ENCODE measurements around the gene DEFB124. TPM values are rescaled to one million over a fixed set of nuclear protein-coding genes. Genes with fewer than 3 reads are reported as not detected.

DEFB124 gene
- total RNA-seq, 1 experiment from 2014 or later, result not detected

DNA sequence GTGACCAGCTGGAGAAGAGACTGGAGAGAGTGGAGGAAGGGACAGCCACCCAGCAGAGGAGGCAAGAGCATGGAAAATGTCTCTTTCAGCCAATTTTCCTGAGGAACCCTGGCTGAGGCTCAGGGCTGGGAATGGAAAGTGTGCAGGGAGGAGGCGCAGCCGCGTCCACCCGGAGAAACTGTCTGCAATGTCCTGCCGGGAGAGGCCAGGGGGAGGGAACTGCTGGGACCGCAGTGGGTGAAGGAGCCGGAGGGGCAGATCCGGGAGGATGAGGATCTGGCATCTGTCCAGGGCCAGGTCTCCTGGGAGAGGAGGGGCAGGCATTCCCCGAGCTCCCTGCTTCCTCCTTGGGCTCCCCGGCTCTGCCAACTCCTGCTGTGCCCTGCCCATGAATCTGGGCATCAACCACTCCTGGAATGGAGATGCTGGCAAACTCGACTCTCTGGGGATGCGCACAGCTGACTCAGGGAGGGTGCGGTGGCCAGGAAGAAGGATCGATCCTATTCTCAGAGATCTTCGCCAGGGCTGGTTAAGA, 21.9 kb upstream of the DEFB124 start (continued):
- TF ChIP-seq FOXP4 (CRISPR knock-in tag; IDR thresholded peaks at IDR 0.05), result no peak
- TF ChIP-seq, protein P1, sequence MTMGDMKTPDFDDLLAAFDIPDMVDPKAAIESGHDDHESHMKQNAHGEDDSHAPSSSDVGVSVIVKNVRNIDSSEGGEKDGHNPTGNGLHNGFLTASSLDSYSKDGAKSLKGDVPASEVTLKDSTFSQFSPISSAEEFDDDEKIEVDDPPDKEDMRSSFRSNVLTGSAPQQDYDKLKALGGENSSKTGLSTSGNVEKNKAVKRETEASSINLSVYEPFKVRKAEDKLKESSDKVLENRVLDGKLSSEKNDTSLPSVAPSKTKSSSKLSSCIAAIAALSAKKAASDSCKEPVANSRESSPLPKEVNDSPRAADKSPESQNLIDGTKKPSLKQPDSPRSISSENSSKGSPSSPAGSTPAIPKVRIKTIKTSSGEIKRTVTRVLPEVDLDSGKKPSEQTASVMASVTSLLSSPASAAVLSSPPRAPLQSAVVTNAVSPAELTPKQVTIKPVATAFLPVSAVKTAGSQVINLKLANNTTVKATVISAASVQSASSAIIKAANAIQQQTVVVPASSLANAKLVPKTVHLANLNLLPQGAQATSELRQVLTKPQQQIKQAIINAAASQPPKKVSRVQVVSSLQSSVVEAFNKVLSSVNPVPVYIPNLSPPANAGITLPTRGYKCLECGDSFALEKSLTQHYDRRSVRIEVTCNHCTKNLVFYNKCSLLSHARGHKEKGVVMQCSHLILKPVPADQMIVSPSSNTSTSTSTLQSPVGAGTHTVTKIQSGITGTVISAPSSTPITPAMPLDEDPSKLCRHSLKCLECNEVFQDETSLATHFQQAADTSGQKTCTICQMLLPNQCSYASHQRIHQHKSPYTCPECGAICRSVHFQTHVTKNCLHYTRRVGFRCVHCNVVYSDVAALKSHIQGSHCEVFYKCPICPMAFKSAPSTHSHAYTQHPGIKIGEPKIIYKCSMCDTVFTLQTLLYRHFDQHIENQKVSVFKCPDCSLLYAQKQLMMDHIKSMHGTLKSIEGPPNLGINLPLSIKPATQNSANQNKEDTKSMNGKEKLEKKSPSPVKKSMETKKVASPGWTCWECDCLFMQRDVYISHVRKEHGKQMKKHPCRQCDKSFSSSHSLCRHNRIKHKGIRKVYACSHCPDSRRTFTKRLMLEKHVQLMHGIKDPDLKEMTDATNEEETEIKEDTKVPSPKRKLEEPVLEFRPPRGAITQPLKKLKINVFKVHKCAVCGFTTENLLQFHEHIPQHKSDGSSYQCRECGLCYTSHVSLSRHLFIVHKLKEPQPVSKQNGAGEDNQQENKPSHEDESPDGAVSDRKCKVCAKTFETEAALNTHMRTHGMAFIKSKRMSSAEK (CRISPR knock-in tag; IDR thresholded peaks at IDR 0.05; ENCODE audit: borderline replicate concordance), result no peak
- TF ChIP-seq ZMAT4 (CRISPR knock-in tag; IDR thresholded peaks at IDR 0.05), result no peak
- TF ChIP-seq ZNF396 (CRISPR knock-in tag; IDR thresholded peaks at IDR 0.05; ENCODE audit: borderline replicate concordance), result no peak

DNA sequence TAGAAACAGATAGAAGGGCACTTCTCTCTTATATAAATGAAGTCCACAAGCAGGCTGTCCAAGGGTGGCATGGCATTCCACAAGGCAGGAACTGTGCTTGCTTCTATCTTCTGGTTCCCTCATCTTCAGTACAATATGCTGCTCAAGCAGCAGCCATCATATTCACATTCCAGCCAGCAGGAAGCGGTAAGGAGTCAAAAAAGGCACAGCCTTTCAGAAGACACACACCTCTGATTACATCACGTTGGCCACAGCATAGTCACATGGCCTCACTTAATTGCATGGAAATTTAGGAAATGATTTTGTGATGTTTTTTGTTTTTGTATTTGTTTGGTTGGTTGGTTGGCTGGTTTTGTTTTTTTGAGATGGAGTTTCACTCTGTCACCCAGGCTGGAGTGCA, 19.2 kb upstream of the DEFB124 start:
- Mint-ChIP-seq H3K36me3 (peaks cover 10% of the 10 kb centered on the region), H3K9me3 (peaks cover 45% of the 10 kb centered on the region), H3K4me1 (no peaks in the 10 kb centered on the region), H3K27ac (no peak overlapping the region), H3K27me3 (ENCODE audit: low read depth) (peaks cover 21% of the 10 kb centered on the region), H3K4me3 (no peak overlapping the region)
- ChIA-PET POLR2A (no interaction called here), CTCF (interaction anchor here (0.9 kb wide), 1 partner anchor 9 kb away, joined by 3 read pairs; no protein-coding TSS in a partner anchor)
- DNase-seq (ENCODE audit: low spot score) (peak; percentile 68), ATAC-seq (peak; percentile 86)
- TF ChIP-seq NR3C1 (CRISPR knock-in tag; conservative IDR thresholded peaks at IDR 0.05; ENCODE audit: low read depth), result no peak
- TF ChIP-seq, protein P2, sequence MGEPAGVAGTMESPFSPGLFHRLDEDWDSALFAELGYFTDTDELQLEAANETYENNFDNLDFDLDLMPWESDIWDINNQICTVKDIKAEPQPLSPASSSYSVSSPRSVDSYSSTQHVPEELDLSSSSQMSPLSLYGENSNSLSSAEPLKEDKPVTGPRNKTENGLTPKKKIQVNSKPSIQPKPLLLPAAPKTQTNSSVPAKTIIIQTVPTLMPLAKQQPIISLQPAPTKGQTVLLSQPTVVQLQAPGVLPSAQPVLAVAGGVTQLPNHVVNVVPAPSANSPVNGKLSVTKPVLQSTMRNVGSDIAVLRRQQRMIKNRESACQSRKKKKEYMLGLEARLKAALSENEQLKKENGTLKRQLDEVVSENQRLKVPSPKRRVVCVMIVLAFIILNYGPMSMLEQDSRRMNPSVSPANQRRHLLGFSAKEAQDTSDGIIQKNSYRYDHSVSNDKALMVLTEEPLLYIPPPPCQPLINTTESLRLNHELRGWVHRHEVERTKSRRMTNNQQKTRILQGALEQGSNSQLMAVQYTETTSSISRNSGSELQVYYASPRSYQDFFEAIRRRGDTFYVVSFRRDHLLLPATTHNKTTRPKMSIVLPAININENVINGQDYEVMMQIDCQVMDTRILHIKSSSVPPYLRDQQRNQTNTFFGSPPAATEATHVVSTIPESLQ (CRISPR knock-in tag; IDR thresholded peaks at IDR 0.05), result no peak
- TF ChIP-seq AFF4 (CRISPR knock-in tag; IDR thresholded peaks at IDR 0.05; ENCODE audit: borderline replicate concordance), result no peak
- TF ChIP-seq SP1 (CRISPR knock-in tag; conservative IDR thresholded peaks at IDR 0.05), result no peak
- no peak for TF ChIP-seq CREM (CRISPR knock-in tag; IDR thresholded peaks at IDR 0.05)
- no peak for TF ChIP-seq NFATC4 (CRISPR knock-in tag; IDR thresholded peaks at IDR 0.05)
- peak; percentile 51; the same call in 1 of the 2 replicates for TF ChIP-seq GABPB1 (CRISPR knock-in tag; IDR thresholded peaks at IDR 0.05)
- peak; percentile 84; the same call in 1 of the 2 replicates for TF ChIP-seq TEAD4 (CRISPR knock-in tag; IDR thresholded peaks at IDR 0.05)
- TF ChIP-seq ZNF263 (CRISPR knock-in tag; IDR thresholded peaks at IDR 0.05; ENCODE audit: low read depth), result no peak
- TF ChIP-seq FOXP4 (CRISPR knock-in tag; IDR thresholded peaks at IDR 0.05), result no peak
- peak; percentile 49; the same call in 1 of the 2 replicates for TF ChIP-seq USF1 (CRISPR knock-in tag; IDR thresholded peaks at IDR 0.05)
- TF ChIP-seq, protein P3, sequence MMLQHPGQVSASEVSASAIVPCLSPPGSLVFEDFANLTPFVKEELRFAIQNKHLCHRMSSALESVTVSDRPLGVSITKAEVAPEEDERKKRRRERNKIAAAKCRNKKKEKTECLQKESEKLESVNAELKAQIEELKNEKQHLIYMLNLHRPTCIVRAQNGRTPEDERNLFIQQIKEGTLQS (CRISPR knock-in tag; conservative IDR thresholded peaks at IDR 0.05), result no peak
- TF ChIP-seq ZNF671 (CRISPR knock-in tag; IDR thresholded peaks at IDR 0.05), result no peak
- TF ChIP-seq, protein P4, sequence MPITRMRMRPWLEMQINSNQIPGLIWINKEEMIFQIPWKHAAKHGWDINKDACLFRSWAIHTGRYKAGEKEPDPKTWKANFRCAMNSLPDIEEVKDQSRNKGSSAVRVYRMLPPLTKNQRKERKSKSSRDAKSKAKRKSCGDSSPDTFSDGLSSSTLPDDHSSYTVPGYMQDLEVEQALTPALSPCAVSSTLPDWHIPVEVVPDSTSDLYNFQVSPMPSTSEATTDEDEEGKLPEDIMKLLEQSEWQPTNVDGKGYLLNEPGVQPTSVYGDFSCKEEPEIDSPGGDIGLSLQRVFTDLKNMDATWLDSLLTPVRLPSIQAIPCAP (CRISPR knock-in tag; IDR thresholded peaks at IDR 0.05), result no peak
- no peak for TF ChIP-seq TP53 (CRISPR knock-in tag; IDR thresholded peaks at IDR 0.05)
- TF ChIP-seq ZNF138 (CRISPR knock-in tag; conservative IDR thresholded peaks at IDR 0.05), result no peak

Measured in WTC11 (cell line).